PC-9 (cell line): ENCODE measurements around the gene SNAP91.

Experiments used
- CTCF ChIP-seq: fragments of 200-600 bp; sonication (generic); conservative IDR thresholded peaks from 2 replicates; pipeline ENCODE4 v1.6.1; 2017; ENCODE audit warnings: mixed run types, antibody characterized with exemption, mild to moderate bottlenecking, moderate library complexity
- EZH2 ChIP-seq: fragments of 200-600 bp; sonication (generic); IDR thresholded peaks from 2 replicates; pipeline ENCODE4 v1.8.0; 2017; ENCODE audit warnings: antibody characterized with exemption, low read depth

- TF ChIP-seq EZH2: no peak
- TF ChIP-seq CTCF: no peak
Measured at GRCh38 chr6:83633609-83634008, 75.3 kb downstream of the SNAP91 start.
